ENCODE data around the gene MSH5.
"Not testable (repeated sequence)": the region's sequence is repeated elsewhere in the genome, so short reads cannot be mapped to it uniquely, and the experiment has no call there.

The MSH5 gene

DNA sequence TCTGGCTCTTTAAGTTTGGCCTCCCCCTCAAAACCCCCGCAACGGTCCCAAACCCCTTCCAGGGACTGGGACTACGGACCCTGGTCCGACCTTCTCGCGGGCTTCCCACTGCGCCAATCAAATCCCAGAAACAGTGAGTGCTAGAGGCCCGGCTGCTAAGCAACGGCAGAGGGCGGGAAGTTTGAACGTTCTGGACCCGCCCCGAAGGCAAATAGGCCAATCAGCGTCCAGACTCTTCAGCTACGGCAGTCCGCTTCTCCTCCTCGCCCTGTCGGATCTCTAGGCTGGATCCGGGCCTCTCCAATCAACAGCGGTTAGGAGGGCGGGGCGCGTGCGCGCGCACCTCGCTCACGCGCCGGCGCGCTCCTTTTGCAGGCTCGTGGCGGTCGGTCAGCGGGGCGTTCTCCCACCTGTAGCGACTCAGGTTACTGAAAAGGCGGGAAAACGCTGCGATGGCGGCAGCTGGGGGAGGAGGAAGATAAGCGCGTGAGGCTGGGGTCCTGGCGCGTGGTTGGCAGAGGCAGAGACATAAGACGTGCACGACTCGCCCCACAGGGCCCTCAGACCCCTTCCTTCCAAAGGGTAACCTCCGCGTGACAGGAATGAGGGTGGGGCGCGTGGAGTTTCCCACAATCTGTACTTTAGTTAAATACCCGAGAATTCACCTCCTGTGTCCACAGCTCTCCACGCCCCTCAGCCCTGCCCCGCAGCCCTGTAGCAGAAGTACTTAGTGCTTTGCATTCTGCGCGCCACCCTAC lies at the start of gene MSH5:
Gene MSH5 (plus strand): TSS at position 367 of the 758 bp plus-strand sequence. CDS start 462 bp downstream, outside the sequence.
- peak; percentile 91 for DNase-seq

DNA sequence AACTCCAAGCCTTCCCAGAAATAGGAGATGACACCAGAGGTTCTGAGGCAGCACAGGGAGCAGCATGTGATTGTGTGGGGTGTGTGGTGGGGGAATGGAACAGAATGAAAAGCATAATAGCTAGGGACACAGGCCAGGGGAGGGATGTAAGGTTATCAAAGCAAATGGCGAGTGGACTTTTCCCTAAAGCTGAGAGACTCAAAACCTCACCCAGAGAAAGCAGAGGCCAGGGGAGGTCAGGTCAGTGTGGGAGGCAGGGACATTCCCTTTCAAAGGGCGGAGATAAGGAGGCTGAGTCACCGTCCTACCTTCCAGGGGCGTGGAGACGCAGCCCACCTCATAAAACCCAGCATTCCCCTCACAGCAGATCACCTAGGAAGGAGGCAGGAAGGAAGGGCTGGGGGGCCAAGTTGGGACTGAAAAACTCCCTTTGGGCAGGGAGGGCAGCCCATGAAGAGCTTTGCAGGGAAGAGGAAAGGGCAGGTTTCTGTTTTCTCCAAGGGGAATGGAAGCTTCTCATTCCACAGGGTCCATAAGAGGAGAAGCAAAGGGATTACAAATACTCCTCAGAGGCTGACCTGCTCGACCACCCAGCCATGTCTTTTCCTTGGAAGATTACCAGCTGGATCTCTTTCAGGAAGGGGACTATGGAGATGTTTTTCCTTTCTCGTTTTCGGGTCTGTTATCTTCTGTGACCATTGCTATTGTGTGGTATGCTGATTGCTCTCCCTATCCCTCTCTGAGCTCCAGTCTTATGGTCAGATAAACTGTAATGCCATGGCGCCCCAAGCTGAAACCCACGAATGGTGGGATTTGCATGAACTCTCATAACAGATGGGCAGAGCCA lies 49.4 kb upstream of the MSH5 start:
- no peak for DNase-seq

DNA sequence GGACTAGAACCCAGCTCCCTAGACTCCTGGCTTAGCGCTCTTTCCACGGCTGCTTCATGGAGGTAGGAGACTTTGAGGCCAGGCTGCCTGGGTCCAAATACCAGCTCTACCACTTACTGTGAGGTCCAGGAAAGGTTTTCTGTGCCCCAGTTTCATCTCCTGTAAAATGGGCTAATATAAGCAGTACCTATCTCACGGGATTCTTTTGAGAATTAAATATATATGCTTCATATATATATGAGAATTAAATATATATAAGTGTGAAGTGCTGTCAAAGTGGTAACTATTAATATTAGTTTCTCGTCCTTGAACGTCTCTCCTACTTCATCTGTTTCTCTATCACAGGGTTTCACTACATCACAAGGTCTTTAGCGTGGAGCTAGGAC lies 48.7 kb upstream of the MSH5 start:
- no peak for DNase-seq

DNA sequence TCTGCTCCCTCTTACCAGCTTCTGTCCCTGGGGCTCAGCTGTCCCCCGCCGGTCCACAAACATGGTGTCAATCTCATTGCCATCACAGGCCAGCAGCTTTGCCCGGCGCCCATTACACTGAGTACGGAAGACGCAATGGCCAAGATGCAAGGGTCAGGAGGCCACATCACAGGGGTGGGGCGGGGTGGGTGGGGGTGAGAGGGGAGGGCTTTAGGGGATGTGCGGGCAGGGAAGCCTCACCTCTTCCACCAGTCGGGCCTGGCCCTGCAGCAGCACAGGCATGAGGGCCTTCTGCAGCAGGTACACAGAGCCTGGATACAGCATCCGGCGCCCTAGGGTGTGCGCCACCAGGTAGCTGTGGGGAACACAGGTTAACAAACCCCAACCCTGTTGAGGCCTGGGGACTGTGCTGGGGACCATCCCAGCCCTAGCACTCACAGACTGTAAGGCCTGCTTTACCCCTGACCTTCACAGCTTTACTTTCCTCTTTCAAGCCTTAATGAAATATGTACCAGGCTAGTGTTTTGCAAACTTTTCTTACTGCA lies 48.2 kb upstream of the MSH5 start:
- no peak for DNase-seq

DNA sequence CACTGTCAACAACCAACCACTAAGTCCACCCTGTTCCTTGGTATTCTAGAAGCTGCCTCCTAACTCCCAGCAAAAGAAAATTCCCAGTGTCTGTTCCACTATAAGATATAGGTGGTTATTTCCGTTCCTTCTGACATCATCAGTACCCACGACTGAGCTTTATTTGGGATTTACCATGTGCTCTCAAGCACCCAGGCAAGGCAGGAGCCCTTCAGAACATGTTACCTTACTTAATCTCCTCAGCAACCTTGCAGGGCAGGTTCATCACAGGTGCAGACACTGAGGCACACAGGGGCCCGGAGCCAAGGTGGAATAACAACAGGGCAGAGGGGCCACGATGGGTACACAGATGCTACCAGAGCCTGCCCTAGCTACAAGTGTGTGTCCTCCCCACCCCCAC lies 47.5 kb upstream of the MSH5 start:
- DNase-seq, result no peak

DNA sequence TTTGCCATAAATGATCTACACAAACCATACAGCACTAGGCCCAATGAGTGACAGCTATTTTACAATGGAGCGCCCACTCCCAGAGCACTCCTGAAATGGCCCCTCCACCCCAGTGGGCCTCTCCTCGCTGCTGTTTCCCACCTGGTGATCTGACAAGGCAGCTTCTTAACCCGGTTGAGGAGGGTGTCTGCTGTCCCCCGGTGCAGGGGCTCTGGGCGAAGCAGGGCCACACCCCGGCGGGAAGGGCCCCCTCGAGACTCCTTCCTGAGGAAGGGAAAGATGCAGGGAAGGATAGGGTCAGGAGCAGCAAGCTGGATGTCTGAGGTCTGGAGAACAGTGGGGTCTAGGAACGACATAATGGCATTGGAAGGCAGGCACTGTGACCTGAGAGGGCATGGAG lies 46.9 kb upstream of the MSH5 start:
- no peak for DNase-seq

DNA sequence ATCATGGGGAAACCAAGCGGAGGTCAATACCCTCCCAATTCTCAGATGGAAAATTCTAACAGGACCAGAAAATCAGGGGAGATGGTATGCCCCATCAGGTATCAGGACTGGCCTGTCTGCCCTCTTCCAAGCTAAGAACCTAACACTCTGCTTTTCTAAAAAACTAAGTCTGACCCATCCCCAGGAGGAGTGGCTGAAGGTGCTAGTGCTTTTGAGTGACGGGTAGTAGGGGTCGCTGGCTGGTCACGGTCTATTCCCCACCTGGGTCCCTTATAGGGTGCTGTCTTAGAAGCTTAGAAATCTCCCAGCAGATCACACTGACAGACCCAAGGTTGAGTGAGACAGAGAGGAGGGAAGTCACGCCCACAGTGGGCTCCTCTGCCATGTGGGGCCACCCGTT lies 46.3 kb upstream of the MSH5 start:
- no peak for DNase-seq

DNA sequence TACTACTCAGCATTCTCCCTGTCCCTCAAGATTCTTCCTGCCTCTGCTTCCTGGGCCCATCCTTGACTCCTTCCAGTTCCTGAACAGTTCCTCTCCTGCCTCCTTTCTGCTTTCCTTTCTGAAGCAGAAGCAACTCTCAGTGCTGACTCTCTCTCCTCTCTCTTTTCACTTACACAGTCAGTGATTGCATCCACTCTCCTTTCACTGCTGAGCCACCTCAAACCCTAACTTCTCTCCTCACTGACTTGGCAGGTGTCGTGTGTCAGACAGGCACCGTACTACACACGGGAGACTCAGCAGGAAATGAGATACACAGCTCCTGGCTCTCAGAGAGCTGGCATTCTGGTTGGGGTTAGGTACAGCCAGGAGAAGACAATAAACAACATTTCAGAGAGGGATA lies 42.2 kb upstream of the MSH5 start:
- DNase-seq, result no peak

DNA sequence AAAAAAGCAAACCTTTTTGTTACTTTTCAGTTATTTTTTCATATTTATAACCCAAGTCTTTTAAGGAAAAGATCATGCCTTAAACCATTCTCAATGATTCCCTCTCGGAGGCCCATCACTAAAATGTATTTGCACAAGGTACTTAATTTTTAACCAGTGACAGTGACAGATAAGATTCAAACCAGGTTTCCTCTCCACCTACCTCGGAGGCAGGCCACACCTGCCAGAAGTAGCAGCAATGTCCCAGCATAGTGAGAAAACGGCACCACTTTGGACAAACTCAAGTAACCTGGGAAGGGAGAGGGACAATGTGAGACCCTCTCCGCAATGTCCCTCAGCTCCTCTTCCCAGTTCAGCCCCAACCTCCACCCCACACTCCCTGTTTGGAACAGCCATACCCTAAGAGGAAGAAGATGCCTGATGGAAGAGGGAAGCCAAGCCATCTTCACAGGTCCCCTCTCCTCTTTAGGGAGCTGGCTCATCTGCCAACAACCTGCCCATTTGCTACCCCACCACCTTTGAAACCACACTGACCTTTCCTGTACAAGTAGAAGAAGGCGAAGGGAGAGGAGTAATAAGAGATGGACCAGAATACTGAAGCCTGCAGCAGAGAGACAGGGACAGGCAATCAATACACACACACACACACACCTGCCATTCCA lies 38.9 kb upstream of the MSH5 start:
- DNase-seq, result no peak

DNA sequence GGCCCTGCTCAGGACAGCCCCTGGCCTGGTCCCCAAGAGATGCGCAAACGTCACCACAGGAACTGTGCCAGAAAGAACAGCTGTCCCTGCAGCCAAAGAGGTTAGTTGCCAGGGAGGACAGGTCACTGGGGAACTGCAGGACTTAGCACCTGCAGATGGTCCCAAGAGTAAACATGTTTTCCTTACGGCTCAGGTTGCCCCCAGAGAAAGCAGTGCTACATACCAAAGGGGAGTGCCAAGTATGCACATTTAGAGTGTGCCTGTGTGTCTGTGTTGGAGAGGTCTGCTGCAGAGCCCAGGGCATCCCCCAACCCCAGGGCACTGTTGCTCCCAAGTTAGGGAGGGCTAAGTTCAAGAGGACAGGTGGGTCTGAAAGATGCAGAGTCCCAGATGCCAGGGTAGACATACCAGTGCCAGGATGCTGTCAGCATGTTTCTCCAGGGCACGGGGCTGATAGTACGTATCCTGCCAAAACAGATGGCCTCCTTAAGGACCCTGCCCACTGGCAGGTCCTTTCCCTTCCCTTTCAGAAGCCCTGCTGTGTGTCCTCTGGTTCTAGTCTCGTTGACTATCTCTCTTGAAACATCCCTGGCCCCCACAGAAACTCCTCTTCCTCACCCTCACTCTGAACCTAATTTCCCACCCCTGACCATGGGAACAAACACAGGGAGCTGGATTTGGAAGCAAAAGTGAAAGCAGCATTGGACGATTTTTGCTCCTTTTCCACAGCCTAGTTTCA lies 38.0 kb upstream of the MSH5 start:
- DNase-seq, result no peak

DNA sequence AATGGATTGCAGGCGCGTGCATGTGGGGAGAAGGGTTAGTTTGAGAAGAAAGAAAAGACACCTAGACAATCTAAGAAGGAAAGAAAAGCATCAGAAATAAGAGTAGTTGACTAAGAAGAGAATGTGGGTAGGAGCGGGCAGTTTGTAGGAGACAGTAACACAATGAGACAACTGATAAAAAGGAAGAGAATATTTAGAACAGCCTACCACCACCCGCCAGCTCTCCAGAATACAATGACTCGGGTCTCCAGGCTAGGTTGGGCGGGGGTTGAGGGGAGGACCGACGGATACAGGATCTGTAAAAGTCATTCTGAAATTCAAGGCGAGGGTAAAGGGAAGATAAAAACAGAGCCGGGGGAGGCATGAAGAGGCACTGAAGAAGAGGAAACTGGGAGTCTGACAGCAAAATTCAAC lies 37.4 kb upstream of the MSH5 start:
- DNase-seq, result no peak

DNA sequence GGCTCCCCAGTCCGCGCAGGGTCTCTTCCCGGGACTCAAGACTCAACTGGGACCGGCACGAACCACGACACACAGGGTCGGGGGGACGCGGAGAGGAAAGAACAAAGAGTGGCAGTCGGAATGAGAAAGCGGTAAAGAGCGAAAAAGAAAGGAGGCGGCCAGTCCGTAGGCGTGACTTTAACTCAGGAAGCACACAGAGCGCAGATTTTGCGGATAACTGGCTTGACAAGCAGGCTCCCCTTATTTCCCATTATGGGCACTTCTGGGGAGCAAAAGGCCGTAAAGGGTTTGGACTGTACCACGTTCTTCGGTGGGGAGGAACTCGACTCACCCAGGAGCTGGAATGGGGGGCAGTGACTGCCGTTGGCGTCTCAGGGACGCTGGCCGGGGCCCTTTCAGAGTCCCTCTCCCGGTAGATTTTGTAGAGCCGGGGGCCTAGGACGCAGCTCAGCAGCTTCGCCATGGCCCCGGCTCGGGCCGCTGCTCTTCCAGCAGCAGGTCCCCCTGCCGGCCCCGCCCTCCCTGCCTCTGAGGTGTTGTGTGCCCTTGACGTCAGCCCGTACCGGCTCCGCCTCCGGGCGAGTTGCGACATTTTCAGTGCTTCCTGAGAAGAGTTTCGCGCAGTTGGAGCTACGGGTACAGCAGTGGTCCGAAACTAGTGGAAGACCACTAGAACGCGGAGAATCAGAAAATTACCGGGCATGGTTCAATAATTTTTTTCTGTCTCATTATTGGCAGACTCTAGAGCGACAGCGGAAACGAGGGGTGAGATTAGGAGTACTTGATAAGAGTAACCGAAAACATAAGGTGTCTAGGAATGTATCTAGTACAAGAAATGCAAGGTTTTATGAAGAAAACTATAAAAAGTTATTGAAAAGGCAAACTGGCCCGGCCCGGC lies 36.7 kb upstream of the MSH5 start, which contains the start of gene ABHD16A:
Gene ABHD16A (minus strand): TSS at position 506 of the 898 bp plus-strand sequence. CDS start 43 bp downstream, at position 463.
- peak; percentile 94 for DNase-seq

DNA sequence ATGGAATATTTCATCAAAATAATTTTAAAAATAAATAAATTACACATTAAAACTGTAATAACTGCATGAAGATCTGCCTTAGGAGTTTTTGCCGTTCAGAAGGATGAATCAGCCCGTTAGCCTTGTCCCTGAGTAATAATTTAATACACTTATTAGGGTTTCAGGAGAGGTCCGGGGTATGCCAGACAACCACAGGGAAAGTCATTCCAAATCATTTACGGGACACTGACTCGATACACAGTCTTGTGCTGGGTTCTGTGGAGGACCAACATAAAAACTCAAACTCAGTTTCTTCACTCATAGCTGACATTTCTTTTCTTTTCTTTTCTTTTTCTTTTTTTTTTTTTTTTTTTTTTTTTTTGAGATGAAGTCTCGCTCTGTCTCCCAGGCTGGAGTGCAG lies 33.9 kb upstream of the MSH5 start:
- DNase-seq, result no peak

DNA sequence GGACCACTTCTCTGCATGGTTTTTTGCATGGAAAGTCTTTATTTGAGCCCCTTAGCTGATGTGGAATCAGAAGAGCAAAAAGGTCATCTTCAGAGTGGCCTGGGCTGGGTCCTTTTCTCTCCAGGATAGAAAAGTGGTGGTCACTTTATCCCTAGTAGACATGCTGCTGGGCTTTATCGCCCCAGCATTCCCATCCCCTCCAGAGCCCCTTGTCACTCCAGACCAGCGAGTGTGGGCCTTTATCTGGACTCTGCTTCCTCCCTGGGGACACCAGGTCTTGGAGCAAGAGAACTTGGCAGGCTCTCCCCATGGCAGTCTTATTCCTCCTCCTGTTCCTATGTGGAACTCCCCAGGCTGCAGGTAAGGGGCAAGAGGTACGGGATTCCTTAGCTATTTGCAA lies 33.2 kb upstream of the MSH5 start, which contains the start of gene LY6G6F:
Gene LY6G6F (plus strand): TSS at position 268 of the 400 bp plus-strand sequence. CDS start 41 bp downstream, at position 309.
- no peak for DNase-seq

DNA sequence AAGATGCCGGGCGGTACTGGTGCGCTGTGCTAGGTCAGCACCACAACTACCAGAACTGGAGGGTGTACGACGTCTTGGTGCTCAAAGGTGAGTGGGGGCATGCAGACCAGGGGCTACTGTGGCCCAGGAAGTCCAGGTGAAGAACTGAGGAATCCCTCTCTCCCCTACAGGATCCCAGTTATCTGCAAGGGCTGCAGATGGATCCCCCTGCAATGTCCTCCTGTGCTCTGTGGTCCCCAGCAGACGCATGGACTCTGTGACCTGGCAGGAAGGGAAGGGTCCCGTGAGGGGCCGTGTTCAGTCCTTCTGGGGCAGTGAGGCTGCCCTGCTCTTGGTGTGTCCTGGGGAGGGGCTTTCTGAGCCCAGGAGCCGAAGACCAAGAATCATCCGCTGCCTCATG lies 32.1 kb upstream of the MSH5 start:
- DNase-seq, result no peak

DNA sequence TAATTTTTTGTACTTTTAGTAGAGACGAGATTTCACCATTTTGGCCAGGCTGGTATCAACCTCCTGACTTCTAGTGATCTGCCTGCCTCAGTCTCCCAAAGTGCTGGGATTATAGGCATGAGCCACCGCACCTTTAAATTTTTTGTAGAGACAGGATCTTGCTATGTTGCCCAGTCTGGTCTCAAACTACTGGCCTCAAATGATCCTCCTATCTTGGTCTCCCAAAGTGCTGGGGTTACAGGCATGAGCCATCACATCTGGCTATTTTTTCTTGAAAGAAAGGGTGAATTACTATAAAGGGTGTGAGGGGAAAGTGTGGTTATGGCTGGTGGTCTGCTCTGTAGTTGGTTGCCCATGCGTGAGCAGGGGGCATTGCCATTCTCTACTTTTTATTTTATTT lies 31.6 kb upstream of the MSH5 start:
- no peak for DNase-seq

DNA sequence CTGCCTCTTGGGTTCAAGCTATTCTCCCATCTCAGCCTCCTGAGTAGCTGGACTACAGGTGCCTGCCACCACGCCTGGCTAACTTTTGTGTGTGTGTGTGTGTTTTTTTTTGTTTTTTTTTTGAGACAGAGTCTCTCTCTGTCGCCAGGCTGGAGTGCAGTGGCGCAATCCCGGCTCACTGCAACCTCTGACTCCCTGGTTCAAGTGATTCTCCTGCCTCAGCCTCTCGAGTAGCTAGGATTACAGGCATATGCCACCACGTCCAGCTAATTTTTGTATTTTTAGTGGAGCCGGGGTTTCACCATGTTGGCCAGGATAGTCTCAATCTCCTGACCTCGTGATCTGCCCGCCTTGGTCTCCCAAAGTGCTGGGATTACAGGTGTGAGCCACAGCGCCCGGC lies 30.6 kb upstream of the MSH5 start:
- DNase-seq, result not testable (repeated sequence)

DNA sequence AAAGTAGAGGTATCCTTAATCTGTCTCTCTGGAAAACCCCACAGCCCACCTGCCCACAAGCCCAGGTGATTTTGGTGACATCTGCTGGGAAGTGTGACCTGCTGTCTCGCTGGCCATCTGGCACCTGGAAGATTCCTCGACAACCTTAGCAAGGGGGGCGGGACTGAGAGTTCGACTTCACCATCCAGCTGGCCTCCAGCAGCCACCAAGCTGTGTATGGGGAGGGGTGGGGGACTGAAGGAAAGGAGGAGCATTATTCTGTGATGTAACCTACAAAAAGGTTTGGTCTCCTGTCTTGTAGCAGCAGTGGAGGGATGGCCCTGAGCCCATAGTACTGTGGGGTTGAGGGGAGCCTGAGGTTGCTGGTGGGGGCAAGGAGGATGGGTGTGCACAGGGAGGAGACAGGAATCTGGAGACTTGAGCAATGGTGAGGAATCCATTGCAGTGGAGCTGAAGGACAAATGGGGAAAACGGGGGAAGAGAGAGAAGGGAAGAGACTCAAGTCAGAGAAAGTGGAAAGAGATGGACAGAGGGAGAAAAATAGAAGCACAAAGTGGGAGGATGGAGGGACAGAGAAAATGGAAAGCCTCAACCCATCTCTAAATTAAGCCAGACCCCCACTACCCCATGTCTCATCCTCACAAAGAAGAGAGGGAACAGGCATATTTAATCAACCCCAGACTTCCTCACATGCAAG lies 29.1 kb upstream of the MSH5 start:
- no peak for DNase-seq

DNA sequence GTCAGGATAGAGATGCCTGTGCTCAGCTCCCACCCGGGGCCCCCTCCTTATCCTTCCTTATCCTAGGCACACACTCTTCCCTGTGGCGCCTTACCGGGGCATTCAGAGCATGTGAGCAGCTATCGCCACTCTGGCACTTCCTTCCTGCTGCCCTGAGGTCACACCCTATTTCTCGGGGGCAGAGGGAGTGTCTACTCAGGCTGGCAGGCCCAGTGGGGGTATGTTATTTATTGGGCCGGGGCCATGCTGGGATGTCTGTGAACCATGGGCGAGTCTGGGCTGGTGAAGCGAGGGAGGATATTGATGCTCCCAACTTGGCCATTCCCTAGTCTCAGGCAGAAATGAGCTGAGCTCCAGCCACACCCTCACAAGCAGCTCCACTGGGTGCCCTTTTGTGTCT lies 28.6 kb upstream of the MSH5 start:
- DNase-seq, result no peak

DNA sequence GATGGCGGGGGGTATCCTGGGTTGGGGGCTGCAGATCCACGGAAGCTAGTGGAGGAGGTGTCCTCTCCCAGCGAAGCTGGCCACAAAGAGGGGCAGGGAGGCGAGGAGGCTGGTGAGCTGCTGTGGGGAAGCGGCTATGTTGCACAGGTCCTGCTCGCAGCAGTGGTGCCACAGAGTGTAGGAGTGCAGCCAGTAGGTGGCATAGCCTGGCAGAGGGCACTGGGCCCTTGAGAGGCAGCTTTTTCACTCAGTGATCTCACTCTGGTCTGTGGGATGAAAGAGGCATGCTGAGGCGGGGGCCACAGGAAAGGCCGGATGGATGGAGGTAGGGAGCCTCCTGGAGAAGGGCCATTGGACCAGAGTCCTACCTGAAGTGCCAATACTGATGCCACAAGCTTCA lies 27.5 kb upstream of the MSH5 start:
- DNase-seq, result no peak

DNA sequence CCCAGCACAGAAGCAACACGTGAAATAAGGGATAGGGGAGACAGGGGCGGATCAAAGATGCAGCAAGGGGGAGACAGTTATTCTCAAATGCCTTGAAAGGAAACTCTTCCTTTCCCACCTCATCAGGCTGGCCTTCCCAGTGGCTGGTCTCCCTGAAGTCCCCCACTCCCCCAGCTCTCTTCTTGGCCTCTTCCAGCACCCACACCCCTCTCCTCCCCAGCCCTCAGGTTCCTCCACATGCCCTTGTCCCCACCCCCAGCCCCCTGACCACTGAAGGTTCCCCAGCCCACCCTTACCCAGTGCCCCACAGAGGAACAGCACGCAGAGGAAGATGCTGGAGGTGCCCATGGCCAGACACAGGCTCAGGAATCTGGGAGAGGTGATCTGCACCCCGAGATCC lies 26.3 kb upstream of the MSH5 start:
- no peak for DNase-seq

All from activated CD4-positive, alpha-beta T cell treated with anti-CD3 and anti-CD28 coated beads for 1 hour (primary cell).